NCI-H2227 (cell line): ENCODE data around the gene C6orf89.
"Not testable (repeated sequence)": the region's sequence is repeated elsewhere in the genome, so short reads cannot be mapped to it uniquely, and the experiment has no call there.

Source experiments
- DNase-seq: peaks from one replicate; lab custom pipeline; 2025; ENCODE audit not compliant: unreplicated experiment; lab: John Stamatoyannopoulos, UW

C6orf89 gene

DNA sequence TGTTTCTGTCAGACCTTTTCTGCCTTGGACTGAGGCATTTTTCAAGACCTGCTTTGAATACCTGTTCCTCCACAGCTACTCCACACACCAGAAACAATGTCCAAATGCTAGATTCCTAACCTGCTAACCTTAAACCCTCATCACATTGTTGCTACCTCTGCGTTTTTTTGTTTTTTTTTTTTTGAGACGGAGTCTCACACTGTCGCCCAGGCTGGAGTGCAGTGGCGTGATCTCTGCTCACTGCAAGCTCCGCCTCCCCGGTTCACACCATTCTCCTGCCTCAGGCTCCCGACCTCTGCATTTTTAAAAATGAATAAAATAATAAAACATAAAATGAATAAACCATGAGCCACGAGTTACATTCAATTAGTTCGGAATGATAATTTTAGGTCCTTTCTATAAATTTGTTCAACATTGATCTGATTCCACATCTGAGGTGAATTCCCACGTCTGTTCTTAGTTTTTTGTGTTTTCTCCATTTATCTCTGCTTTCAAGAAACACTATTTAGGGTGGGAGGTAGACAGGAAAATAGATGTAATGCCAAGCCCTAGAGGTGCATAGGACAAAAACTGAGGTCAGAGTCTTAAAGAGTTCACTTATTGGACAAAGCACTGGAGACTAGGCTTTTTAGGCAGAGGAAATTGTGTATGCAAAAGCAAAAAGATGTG is 1.3 kb downstream of the C6orf89 start:
- DNase-seq, result no peak

DNA sequence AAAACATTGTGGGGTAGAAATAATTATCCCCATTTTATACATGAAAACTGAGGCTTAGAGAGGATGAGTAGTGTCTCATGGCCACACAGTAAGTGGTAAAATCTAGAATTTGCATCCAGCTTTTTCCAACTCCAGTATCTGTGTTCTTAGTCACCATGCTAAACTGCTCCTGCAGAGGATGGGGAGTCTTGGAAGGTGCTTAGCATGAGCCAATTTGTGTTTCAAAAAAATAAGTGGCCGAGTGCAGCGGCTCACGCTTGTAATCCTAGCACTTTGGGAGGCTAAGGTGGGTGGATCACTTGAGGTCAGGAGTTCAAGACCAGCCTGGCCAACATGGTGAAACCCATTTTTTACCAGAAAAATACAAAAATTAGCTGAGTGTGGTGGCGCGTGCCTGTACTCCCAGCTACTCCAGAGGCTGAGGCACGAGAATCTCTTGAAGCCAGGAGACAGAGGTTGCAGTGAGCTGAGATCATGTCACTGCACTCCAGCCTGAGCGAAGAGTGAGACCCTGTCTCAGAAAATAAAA is 2.4 kb downstream of the C6orf89 start:
- DNase-seq, result no peak

DNA sequence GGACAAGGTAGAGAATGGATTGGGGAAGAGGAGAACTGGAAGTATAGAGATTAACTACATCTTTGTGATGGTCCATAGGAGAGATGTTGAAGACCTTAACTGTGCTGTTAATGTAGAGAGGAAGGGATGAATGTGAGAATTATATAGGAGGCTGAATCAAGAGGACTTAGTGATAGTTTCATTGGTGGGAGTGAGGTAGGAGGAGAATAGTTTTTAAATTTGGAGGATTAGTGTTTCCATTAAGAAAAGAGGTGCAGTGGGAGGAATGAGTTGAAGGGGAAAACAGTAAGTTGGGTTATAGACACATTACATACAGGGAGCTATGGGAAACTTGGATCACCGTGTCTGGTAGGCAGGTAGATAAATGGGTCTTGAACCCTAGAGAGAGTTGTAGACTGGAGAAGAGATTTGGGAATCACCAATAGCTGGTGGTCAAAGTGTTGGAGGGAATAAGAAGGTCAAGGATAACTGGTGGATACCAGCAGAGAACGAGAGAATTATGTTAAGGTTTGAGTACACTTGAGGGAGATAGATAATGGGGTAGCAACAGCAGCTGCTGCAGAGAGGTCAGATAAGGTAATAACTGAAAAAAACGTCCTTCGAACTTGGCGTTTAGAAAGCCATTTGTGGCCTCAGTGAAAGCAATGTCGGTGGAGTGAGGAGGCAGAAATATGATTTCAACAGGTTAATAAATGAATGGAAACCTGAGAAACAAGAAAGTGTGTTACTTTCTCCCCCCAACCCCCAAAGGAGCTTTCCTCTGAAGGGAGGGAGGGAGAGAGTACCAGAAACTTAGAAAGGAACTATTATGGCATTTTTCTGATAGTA is 3.1 kb downstream of the C6orf89 start:
- DNase-seq, result peak; percentile 67

DNA sequence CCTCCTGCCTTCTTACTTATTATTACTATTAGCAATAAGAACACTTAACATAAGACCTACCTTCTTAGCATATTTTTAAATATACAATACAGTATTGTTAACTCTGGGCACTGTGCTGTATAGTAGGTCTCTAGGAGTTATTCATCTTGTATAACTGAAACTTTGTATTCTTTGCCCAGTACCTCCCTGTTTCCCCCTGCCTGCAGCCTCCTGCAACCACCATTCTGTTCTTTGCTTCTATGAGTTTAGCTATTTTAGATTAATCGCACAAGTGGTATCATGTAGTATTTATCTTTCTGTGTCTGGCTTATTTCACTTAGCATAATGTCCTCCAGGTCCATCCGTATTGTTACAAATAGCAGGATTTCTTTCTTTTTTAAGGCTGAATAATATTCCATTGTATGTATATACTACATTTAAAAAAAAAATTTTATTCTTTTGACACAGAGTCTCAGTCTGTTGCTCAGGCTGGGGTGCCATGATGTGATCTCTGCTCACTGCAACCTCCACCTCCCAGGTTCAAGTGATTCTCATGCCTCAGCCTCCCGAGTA is 4.4 kb downstream of the C6orf89 start:
- no peak for DNase-seq

DNA sequence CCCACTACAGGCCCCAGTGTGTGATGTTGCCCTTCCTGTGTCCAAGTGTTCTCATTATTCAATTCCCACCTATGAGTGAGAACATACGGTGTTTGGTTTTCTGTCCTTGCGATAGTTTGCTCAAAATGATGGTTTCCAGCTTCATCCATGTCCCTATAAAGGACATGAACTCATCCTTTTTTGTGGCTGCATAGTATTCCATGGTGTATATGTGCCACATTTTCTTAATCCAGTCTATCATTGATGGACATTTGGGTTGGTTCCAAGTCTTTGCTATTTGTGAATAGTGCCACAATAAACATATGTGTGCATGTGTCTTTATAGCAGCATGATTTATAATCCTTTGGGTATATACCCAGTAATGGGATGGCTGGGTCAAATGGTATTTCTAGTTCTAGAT is 5.4 kb downstream of the C6orf89 start:
- DNase-seq, result not testable (repeated sequence)

DNA sequence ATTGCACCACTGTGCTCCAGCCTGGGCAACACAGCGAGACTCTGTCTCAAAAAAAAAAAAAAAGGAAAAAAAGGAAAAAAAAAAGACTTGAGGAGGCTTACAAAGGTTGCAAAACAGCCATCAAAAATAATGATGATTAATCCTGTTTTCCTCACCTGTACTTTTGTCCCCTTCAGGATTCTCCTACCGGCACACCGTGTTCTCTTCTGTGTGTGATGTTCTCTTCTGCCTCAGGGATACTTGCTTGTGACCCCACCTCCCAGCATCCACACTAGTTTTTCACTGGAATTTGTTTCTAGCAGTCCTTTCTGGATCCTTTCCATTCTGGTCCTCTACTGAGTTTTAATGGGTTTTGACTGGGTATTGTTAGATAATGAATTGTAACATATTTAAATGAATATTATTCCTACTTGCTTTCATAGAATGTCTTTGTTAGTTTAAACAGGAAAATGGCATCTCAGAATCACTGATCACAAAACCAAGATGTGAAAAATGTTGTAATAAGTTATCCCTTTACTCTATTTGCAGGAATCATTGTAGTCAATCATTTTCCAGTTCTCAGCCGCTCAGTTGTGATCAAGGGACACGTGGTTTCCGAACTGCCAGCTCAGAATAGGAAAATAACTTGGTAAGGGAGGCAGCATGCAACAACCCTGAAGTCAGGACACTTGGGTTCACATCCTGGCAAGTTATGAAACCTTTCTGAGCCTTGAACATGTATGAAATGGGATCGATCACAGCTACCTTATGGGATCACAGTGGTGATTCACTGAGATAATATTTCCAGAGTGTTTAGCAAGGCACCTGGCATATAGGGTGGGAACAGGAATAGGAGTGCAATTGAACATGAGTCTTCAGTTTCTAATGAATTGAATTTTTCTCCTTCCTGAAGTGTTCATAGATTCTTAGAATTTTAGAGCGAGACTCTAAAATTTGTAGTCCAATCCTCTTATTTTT is 8.5 kb downstream of the C6orf89 start:
- DNase-seq, result no peak

DNA sequence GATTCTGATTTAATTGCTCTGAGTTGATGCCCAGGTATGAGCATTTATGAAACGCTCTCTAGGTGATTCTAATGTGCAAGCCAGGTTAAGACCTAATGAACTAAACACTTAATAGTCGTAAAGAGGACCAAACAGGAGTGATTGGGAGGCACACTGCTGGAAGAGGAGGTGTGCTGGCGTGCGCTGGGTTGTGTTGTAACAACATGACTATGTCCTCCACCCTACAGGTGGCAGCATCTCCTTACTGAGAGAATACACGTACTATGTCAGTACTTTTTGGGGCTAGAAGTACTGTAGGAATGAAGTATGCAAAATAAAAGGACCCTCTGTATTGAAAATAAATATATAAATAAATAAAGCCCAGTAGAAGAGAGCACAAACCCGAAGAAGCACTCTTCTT is 11.9 kb downstream of the C6orf89 start:
- DNase-seq, result no peak

DNA sequence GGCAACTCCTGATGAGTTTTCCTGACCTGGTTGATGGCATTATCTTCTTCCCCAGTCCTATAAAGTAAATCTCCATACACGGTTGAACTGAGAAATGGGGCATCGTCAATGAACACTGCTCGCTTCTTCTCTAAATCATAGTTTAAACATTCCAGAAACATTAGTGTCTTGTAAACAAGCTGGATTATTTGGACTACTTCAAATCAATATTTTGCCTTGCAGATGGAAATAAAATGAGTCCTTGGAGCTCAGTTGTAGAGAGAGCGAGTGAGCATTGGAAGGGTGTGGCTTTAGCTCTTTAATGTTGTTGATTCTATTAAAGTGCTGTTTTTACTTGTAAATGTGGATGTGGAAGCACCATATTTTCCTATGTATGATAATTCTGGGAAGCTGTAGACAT is 18.4 kb downstream of the C6orf89 start:
- DNase-seq, result no peak

DNA sequence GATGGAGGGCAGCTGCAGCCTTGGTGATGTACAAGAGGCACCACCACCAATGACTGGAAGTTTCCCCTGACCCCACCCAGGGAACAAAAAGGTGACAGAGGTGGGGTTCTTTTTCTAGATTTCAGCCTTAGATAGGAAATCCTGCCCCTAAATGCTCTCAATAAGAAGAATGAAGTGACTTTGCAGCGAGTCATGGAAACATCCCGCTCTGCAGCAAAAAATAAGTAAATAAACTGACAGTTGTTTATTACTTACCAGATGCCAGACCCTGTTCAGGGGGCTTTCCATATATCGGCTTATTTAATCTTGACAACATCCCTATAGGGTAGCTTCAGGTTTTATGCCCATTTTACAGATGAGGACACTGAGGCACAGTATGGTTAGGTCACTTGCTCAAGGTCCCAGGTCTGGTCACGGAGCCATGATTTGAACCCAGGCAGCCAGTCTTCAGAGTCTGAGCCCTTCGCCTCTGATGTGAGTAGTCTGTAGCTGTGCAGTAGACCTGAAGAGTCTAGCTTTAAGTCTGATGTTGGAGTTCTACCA is 19.2 kb downstream of the C6orf89 start:
- DNase-seq, result no peak

DNA sequence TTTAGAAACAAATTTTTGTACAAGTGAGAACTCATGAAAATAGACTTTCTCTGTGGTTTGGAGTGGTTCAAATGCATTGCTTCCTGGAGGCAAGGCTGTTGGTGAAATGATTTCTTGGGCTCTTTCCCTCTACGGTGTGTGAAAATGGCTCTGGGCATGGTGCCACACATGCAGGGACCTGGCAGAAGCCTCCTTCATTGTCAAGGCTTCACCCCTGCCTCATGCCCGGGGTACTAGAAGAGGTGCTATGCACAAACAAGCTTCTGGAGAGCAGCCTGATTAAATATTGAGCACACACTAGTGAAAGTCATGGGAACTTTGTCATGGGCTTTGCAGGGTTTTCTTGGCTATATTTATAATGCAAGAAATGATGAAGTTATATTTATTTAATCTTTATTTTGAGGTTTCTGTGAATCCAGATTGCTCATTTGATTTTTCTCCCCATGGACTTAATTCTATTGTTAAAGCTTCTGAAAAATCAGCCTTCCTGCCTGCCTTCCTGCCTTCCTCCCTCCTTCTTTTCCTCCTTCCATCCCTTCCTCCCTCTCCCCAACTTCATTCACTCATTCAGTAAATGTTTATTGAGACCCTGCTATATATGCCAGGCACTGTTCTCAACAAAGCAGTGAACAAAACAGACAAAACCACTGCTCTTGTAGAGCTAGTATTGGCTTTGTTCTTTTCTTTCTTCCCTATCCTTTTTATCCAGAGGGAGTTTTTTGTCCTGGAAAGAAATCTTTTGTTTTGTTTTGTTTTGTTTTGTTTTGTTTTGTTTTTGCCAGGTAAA is 21.0 kb downstream of the C6orf89 start:
- no peak for DNase-seq

DNA sequence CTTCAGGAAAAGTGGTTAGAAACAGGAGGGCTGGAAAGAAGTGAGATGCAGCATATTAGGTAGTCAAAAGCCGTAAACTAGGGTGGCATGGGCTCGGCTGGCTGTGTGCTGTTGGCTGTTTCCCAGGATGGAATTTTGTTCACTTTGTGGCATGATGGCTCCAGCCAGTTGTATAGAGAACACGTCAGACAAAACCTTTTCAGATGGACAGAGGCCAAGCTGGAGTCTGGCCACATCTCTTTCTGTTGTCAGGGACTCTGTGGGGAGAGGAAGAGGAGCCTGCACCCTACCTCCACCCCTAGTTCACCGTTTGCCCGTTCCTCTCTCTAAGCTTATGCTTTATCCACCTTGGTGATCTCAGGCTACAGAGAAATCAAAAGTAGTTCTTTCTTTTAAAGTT is 22.0 kb downstream of the C6orf89 start:
- DNase-seq, result no peak

DNA sequence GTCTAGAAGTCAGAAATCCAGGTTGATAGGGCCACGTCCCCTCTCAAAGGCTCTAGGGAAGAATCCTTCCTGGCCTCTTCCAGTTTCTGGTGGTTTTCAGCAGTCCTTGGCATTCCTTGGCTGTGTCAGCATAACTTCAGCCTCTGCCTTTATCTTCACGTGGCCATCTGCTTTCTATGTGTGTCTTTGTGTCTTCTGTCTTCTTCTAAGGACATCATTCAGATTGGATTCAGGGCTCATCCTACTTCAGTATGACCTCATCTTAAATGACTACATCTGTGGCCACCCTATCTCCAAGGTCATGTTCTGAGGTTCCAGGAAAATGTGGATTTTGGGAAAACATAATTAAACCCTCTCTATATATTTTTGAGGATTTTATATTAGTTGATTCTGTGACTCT is 23.0 kb downstream of the C6orf89 start:
- no peak for DNase-seq

DNA sequence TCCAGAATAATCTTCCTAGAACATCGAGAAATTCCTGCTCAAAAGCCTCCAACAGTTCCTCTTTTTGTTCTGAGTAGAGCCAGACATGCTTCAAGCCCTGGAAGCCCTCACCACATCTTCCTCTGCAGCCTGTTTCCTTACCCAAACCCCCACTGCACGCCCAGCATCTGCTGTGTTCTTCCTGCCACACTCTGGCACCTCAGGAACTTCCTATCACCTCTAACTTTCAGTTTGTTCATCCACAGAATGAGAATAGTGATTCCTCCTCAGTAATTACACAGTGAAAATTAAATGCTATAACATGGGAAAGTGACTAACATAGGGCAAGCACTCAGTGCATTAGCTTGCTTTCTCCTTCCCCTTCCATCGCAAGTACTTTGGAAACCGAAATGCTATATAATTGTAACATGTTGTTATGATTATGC is 26.3 kb downstream of the C6orf89 start:
- no peak for DNase-seq

DNA sequence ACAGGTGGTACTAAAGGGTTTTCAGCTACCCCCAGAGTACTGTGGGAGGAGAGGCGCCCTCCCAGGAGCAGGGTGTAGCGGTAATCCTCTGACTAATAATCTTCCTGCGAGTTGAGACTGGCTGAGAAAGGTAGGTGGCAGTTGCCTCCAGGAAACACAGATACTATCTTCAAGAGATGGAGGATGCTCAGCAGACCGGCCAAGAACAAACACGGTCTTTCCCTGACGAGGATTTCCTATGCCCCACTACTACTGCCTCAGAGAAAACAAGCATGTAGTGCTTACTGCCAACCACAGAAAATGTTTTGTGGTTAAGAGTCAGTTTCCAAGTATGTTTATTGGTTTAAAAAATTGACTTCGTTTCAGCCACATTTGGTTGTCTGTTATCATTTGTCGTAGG is 26.8 kb downstream of the C6orf89 start:
- no peak for DNase-seq

DNA sequence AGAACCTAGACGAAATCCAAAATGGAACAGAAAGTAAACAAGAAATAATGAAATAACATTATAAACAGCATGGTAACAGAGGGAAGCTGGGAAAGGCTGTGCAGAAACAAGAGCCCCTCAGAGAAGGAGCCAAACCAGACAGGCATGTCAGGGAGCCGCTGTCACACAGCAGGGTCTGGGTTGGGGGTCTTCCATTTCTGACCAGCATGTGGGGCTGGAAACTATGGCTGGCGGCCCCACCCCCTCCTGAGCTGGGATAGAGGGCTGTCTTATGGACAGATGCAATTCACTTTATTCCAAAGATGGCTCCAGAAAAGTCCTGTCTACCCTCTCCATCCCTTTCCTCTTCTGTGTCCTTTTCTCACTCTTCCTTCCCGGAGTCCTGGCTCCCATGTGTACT is 27.3 kb downstream of the C6orf89 start:
- DNase-seq, result no peak

DNA sequence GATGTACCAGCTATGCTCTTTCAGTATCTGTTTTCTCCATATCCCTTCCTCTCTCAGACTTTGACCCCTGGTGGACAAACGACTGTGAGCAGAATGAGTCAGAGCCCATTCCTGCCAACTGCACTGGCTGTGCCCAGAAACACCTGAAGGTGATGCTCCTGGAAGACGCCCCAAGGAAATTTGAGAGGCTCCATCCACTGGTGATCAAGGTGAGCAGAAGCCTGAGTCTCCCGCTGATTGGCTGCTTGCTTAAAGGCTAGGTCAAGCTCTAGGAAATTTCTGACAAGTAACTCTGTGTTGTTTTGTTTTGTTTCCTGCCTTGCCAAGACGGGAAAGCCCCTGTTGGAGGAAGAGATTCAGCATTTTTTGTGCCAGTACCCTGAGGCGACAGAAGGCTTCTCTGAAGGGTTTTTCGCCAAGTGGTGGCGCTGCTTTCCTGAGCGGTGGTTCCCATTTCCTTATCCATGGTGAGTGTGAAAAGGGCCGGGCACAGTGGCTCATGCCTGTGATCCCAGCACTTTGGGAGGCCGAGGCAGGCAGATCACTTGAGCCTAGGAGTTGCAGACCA is 28.6 kb downstream of the C6orf89 start:
- DNase-seq, result no peak

DNA sequence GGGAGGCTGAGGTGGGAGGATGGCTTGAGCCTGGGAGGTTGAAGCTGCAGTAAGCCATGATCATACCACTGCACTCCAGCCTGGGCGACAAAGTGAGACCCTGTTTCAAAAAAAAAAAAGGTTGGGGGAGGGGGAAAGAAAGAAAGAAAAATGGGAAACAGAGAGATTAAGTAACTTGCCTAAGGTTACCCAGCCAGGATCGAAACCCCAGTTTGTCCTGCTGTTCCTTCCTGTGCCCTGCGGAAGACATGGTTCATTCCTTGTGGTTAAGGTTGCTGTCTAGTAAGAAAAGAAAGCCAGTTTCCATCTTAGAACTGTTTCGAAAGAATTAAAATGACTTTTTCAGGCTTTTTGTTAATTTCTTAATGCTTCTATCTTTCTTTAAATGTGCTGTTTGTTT is 29.8 kb downstream of the C6orf89 start:
- DNase-seq, result no peak

DNA sequence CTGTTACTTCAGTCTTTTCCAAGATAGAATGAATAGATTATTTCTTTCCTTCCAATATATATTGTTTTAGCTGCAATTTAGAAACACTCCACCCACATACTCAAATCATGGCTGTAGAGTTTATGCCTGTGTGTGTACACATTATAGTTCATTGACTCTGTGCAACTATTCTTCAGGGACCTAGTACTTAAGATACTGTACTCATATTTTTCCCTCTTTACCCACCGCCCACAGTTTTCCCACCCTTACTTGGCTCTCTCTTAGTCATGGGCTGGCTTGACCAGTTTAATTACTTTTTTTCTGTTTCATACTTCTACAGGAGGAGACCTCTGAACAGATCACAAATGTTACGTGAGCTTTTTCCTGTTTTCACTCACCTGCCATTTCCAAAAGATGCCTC is 30.4 kb downstream of the C6orf89 start:
- DNase-seq, result no peak

DNA sequence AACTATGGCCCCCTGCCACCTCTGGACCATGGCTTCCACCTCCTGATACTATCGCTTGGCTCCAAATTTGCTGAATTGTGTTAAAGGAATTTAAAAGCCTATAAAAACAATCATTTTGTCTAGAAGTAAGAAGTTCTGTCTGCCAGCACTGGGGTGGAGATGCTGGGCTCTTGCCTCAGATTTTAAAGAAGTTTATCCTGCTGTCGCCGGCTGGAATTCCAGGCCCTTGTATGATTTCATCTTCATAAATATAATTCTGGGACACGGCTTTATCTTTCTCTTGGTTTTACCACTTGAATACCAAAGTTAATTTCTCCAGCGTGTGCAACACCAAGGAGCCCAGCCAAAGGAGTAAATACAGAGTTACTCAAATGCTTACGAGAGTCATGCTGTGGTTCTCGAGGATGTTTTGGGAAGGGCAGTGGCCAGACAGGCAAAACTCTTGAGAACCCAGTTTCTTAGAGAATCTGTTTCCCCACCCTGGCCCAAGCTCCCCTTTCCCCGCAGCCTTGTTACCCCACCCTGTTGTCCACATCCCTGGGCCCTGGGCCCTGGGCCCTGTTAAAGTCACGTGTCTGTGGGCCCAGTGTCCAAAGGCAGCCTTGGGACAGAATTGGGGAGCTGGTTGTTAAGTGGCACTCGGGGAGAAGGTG is 31.9 kb downstream of the C6orf89 start:
- no peak for DNase-seq
